ENCODE measurements around the gene ST3GAL4.

Gene ST3GAL4

GRCh38 chr11:126405906-126406305 lies 50.4 kb downstream of the ST3GAL4 start:
- Histone ChIP-seq H3K4me1 (ENCODE audit: control insufficient read depth, insufficient read depth, low read length, poor library complexity, severe bottlenecking) (no peaks in the 10 kb centered on the region), H3K4me3 (ENCODE audit: insufficient read depth, low read depth, low read length, poor library complexity, severe bottlenecking) (no peak overlapping the region), H3K27me3 (replicated peaks; ENCODE audit: control insufficient read depth, insufficient read depth, low read length, poor library complexity, severe bottlenecking) (no peaks in the 10 kb centered on the region), H3K27ac (ENCODE audit: insufficient read depth, low read length, poor library complexity, severe bottlenecking) (no peak overlapping the region), H3K9me3 (ENCODE audit: control insufficient read depth, low read length) (no peaks in the 10 kb centered on the region), H3K36me3 (ENCODE audit: control insufficient read depth, insufficient read depth, low read length) (peaks cover 6% of the 10 kb centered on the region)
- no peak for DNase-seq

- no peak for DNase-seq
- H3K4me3 ChIP-seq (ENCODE audit: insufficient read depth, low read depth, low read length, poor library complexity, severe bottlenecking): no peak overlapping the region
- H3K27me3 ChIP-seq (replicated peaks; ENCODE audit: control insufficient read depth, insufficient read depth, low read length, poor library complexity, severe bottlenecking): no peaks in the 10 kb centered on the region
- no peaks in the 10 kb centered on the region for H3K4me1 ChIP-seq (ENCODE audit: control insufficient read depth, insufficient read depth, low read length, poor library complexity, severe bottlenecking)
- peaks cover 6% of the 10 kb centered on the region for H3K36me3 ChIP-seq (ENCODE audit: control insufficient read depth, insufficient read depth, low read length)
- no peaks in the 10 kb centered on the region for H3K9me3 ChIP-seq (ENCODE audit: control insufficient read depth, low read length)
- H3K27ac ChIP-seq (ENCODE audit: insufficient read depth, low read length, poor library complexity, severe bottlenecking): no peak overlapping the region
Observed at GRCh38 chr11:126406368-126406767, 50.9 kb downstream of the ST3GAL4 start.

DNA sequence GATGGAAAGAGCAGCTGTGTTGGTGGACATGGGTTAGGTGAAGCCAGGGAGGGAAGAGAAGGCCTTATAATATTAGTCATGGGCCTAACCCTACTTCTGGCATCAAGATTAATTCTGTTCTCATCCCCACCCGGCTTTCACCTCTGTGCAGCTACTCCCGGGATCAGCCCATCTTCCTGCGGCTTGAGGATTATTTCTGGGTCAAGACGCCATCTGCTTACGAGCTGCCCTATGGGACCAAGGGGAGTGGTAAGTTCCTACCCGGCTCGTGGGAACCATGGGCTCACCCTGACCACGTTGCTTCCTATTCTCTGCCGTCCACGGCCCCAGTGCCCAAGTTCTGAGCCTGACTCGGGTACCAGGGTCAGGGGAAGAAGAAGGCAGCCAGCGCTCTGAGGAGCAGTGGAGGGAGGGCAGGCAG lies 51.6 kb downstream of the ST3GAL4 start:
- H3K36me3 ChIP-seq (ENCODE audit: control insufficient read depth, insufficient read depth, low read length): peaks cover 6% of the 10 kb centered on the region
- DNase-seq: no peak
- no peaks in the 10 kb centered on the region for H3K27me3 ChIP-seq (replicated peaks; ENCODE audit: control insufficient read depth, insufficient read depth, low read length, poor library complexity, severe bottlenecking)
- no peak overlapping the region for H3K27ac ChIP-seq (ENCODE audit: insufficient read depth, low read length, poor library complexity, severe bottlenecking)
- no peak overlapping the region for H3K4me3 ChIP-seq (ENCODE audit: insufficient read depth, low read depth, low read length, poor library complexity, severe bottlenecking)
- H3K4me1 ChIP-seq (ENCODE audit: control insufficient read depth, insufficient read depth, low read length, poor library complexity, severe bottlenecking): no peaks in the 10 kb centered on the region
- H3K9me3 ChIP-seq (ENCODE audit: control insufficient read depth, low read length): no peaks in the 10 kb centered on the region

GRCh38 chr11:126407682-126408288 lies 52.3 kb downstream of the ST3GAL4 start:
- H3K36me3 ChIP-seq (ENCODE audit: control insufficient read depth, insufficient read depth, low read length): peaks cover 6% of the 10 kb centered on the region
- no peaks in the 10 kb centered on the region for H3K27me3 ChIP-seq (replicated peaks; ENCODE audit: control insufficient read depth, insufficient read depth, low read length, poor library complexity, severe bottlenecking)
- H3K4me1 ChIP-seq (ENCODE audit: control insufficient read depth, insufficient read depth, low read length, poor library complexity, severe bottlenecking): no peaks in the 10 kb centered on the region
- H3K9me3 ChIP-seq (ENCODE audit: control insufficient read depth, low read length): no peaks in the 10 kb centered on the region
- no peak for DNase-seq
- no peak overlapping the region for H3K27ac ChIP-seq (ENCODE audit: insufficient read depth, low read length, poor library complexity, severe bottlenecking)
- no peak overlapping the region for H3K4me3 ChIP-seq (ENCODE audit: insufficient read depth, low read depth, low read length, poor library complexity, severe bottlenecking)

- Histone ChIP-seq H3K9me3 (ENCODE audit: control insufficient read depth, low read length) (no peaks in the 10 kb centered on the region), H3K4me1 (ENCODE audit: control insufficient read depth, insufficient read depth, low read length, poor library complexity, severe bottlenecking) (no peaks in the 10 kb centered on the region), H3K4me3 (ENCODE audit: insufficient read depth, low read depth, low read length, poor library complexity, severe bottlenecking) (no peak overlapping the region), H3K36me3 (ENCODE audit: control insufficient read depth, insufficient read depth, low read length) (peaks cover 6% of the 10 kb centered on the region), H3K27me3 (replicated peaks; ENCODE audit: control insufficient read depth, insufficient read depth, low read length, poor library complexity, severe bottlenecking) (no peaks in the 10 kb centered on the region), H3K27ac (ENCODE audit: insufficient read depth, low read length, poor library complexity, severe bottlenecking) (no peak overlapping the region)
- no peak for DNase-seq
Observed at GRCh38 chr11:126408496-126408895, 53.0 kb downstream of the ST3GAL4 start.

DNA sequence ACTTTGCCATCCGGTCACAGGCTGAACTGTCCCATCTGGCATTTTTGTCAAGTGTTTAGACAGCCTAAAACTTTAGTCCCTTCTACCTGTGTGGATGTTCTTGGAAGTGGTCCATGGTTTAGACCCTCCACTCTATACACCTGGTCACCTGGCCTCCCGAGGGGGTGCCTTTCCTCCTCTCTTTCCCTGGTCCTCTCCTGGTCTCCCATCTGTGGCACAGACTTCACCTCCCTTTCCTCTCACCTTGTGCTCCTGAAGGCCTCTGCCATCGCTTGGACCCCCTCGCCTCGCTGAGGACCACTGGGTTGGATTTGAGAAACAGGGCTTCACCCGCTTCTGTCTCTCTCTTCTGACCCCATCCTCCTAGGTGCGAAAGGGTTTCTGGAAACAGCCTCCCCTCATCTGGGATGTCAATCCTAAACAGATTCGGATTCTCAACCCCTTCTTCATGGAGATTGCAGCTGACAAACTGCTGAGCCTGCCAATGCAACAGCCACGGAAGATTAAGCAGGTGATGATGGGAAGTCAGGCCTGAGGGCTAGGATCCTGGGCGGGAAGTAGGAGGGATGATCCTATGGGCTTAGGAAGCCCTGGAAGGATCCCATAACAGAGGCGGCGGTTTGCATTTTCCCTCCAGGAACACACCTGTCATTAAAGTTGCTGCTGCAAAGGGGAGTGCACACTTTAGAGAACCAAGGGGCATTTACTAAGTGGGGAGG lies 53.6 kb downstream of the ST3GAL4 start:
- H3K4me3 ChIP-seq (ENCODE audit: insufficient read depth, low read depth, low read length, poor library complexity, severe bottlenecking): no peak overlapping the region
- no peaks in the 10 kb centered on the region for H3K9me3 ChIP-seq (ENCODE audit: control insufficient read depth, low read length)
- H3K4me1 ChIP-seq (ENCODE audit: control insufficient read depth, insufficient read depth, low read length, poor library complexity, severe bottlenecking): no peaks in the 10 kb centered on the region
- H3K27ac ChIP-seq (ENCODE audit: insufficient read depth, low read length, poor library complexity, severe bottlenecking): no peak overlapping the region
- H3K36me3 ChIP-seq (ENCODE audit: control insufficient read depth, insufficient read depth, low read length): peaks cover 6% of the 10 kb centered on the region
- no peaks in the 10 kb centered on the region for H3K27me3 ChIP-seq (replicated peaks; ENCODE audit: control insufficient read depth, insufficient read depth, low read length, poor library complexity, severe bottlenecking)
- no peak for DNase-seq

DNA sequence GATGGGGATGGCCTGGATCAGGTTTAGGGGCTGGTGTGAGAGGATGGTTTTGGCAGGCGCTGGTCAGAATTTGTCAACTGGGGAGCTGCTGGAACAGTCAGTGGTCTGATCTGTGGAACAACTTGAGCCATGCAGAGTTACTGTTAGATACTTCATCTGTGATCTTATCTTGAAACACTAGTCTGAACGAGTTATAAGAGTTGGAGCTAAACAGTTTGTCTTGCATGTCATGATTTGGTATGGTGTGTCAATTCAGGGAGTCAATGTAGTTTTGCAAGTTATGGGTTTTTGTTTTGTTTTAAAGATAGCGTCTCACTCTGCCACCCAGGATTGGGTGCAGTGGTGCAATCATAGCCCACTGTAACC lies 54.1 kb downstream of the ST3GAL4 start:
- DNase-seq: no peak
- Histone ChIP-seq H3K4me3 (ENCODE audit: insufficient read depth, low read depth, low read length, poor library complexity, severe bottlenecking) (no peak overlapping the region), H3K4me1 (ENCODE audit: control insufficient read depth, insufficient read depth, low read length, poor library complexity, severe bottlenecking) (no peaks in the 10 kb centered on the region), H3K36me3 (ENCODE audit: control insufficient read depth, insufficient read depth, low read length) (peaks cover 6% of the 10 kb centered on the region), H3K27me3 (replicated peaks; ENCODE audit: control insufficient read depth, insufficient read depth, low read length, poor library complexity, severe bottlenecking) (no peaks in the 10 kb centered on the region), H3K27ac (ENCODE audit: insufficient read depth, low read length, poor library complexity, severe bottlenecking) (no peak overlapping the region), H3K9me3 (ENCODE audit: control insufficient read depth, low read length) (no peaks in the 10 kb centered on the region)

GRCh38 chr11:126410649-126411048 lies 55.2 kb downstream of the ST3GAL4 start:
- H3K27ac ChIP-seq (ENCODE audit: insufficient read depth, low read length, poor library complexity, severe bottlenecking): no peak overlapping the region
- no peaks in the 10 kb centered on the region for H3K9me3 ChIP-seq (ENCODE audit: control insufficient read depth, low read length)
- no peaks in the 10 kb centered on the region for H3K4me1 ChIP-seq (ENCODE audit: control insufficient read depth, insufficient read depth, low read length, poor library complexity, severe bottlenecking)
- DNase-seq: no peak
- H3K27me3 ChIP-seq (replicated peaks; ENCODE audit: control insufficient read depth, insufficient read depth, low read length, poor library complexity, severe bottlenecking): no peaks in the 10 kb centered on the region
- H3K4me3 ChIP-seq (ENCODE audit: insufficient read depth, low read depth, low read length, poor library complexity, severe bottlenecking): no peak overlapping the region
- peaks cover 6% of the 10 kb centered on the region for H3K36me3 ChIP-seq (ENCODE audit: control insufficient read depth, insufficient read depth, low read length)

GRCh38 chr11:126411971-126412381 lies 56.5 kb downstream of the ST3GAL4 start:
- no peak overlapping the region for H3K4me3 ChIP-seq (ENCODE audit: insufficient read depth, low read depth, low read length, poor library complexity, severe bottlenecking)
- no peak overlapping the region for H3K27ac ChIP-seq (ENCODE audit: insufficient read depth, low read length, poor library complexity, severe bottlenecking)
- no peaks in the 10 kb centered on the region for H3K9me3 ChIP-seq (ENCODE audit: control insufficient read depth, low read length)
- peaks cover 6% of the 10 kb centered on the region for H3K36me3 ChIP-seq (ENCODE audit: control insufficient read depth, insufficient read depth, low read length)
- no peaks in the 10 kb centered on the region for H3K4me1 ChIP-seq (ENCODE audit: control insufficient read depth, insufficient read depth, low read length, poor library complexity, severe bottlenecking)
- H3K27me3 ChIP-seq (replicated peaks; ENCODE audit: control insufficient read depth, insufficient read depth, low read length, poor library complexity, severe bottlenecking): no peaks in the 10 kb centered on the region
- DNase-seq: no peak

DNA sequence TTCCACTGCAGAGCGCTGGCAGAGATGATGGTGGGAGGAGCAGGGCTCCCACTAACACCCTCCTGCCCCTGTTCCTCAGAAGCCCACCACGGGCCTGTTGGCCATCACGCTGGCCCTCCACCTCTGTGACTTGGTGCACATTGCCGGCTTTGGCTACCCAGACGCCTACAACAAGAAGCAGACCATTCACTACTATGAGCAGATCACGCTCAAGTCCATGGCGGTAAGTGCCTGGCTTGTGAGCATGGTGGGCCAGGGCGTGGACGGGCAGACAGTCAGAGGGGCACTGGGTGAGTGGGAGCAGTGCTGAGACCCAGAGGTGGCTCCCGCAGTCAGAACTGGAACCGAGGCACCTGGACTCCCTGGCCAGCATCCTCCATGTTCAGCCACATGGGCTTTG lies 57.9 kb downstream of the ST3GAL4 start:
- no peaks in the 10 kb centered on the region for H3K9me3 ChIP-seq (ENCODE audit: control insufficient read depth, low read length)

More for the DNA sequence above, 57.9 kb downstream of the ST3GAL4 start:
- no peak overlapping the region for H3K4me3 ChIP-seq (ENCODE audit: insufficient read depth, low read depth, low read length, poor library complexity, severe bottlenecking)
- DNase-seq: no peak
- H3K27me3 ChIP-seq (replicated peaks; ENCODE audit: control insufficient read depth, insufficient read depth, low read length, poor library complexity, severe bottlenecking): no peaks in the 10 kb centered on the region
- no peaks in the 10 kb centered on the region for H3K4me1 ChIP-seq (ENCODE audit: control insufficient read depth, insufficient read depth, low read length, poor library complexity, severe bottlenecking)
- H3K27ac ChIP-seq (ENCODE audit: insufficient read depth, low read length, poor library complexity, severe bottlenecking): no peak overlapping the region
- peaks cover 6% of the 10 kb centered on the region for H3K36me3 ChIP-seq (ENCODE audit: control insufficient read depth, insufficient read depth, low read length)
